ENCODE data around the gene SLCO2B1.

SLCO2B1 gene

DNA sequence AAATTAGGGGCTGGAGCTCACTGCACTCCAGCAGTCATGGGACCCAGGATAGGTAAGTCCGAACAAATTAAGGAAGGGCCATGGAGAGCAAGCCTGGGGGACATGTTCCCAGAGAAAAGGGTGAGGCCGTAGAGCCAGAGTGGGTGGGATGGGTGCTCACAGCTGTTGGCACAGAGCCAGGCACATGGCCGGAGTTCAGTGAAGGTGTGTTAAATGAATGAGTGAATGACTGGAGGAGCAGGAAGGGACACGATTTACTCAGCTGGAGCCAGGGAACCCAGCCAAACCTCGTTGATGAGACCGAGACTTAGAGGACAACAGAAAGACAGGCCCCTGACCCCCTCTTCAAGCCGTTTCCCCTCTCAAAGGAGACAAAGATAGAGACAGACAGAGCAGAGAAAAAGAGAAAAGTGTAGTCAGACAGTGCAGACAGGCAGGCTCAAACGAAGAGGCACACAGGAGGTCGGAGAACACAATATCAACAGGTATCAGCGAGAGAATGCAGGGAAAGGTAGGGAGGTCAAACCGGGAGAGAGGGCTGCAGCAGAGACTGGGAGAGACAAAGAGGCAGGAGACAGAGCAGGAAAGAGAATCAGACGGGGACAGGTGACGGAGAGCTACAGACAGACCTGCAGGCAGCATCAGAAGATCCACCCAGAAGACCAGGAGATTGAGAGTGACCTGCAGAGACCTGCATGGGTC lies 590 bp downstream of the SLCO2B1 start:
- Mint-ChIP-seq H3K27me3 (peaks cover 15 to 28% of the 10 kb centered on the region in 2 donors), H3K4me3 (no peak overlapping the region), H3K4me1 (peaks cover 4 to 5% of the 10 kb centered on the region in 2 donors), H3K9me3 (no peaks in the 10 kb centered on the region), H3K27ac (no peak overlapping the region), H3K36me3 (no peaks in the 10 kb centered on the region)
- ATAC-seq (replicated peaks), result no peak
- DNase-seq, result no peak

GRCh38 chr11:75152090-75152489 lies 1.2 kb downstream of the SLCO2B1 start:
- H3K27me3 Mint-ChIP-seq, result peaks cover 15 to 22% of the 10 kb centered on the region in 2 donors
- H3K4me3 Mint-ChIP-seq, result no peak overlapping the region
- H3K9me3 Mint-ChIP-seq, result no peaks in the 10 kb centered on the region
- H3K4me1 Mint-ChIP-seq, result peaks cover 4 to 5% of the 10 kb centered on the region in 2 donors
- ATAC-seq (replicated peaks) (no peak), DNase-seq (no peak)
- no peak overlapping the region for H3K27ac Mint-ChIP-seq
- H3K36me3 Mint-ChIP-seq, result no peaks in the 10 kb centered on the region

- Mint-ChIP-seq H3K4me1 (peaks cover 3 to 5% of the 10 kb centered on the region in 2 donors), H3K27me3 (peaks cover 15 to 19% of the 10 kb centered on the region in 2 donors), H3K4me3 (no peak overlapping the region), H3K9me3 (no peaks in the 10 kb centered on the region), H3K36me3 (no peaks in the 10 kb centered on the region), H3K27ac (no peak overlapping the region)
- ATAC-seq (replicated peaks) (no peak), DNase-seq (no peak)
Observed at GRCh38 chr11:75152651-75153427, 1.9 kb downstream of the SLCO2B1 start.

- H3K27ac Mint-ChIP-seq, result no peak overlapping the region
- H3K4me1 Mint-ChIP-seq, result peaks cover 2 to 5% of the 10 kb centered on the region in 2 donors
- ATAC-seq (replicated peaks), result no peak
- H3K36me3 Mint-ChIP-seq, result no peaks in the 10 kb centered on the region
- H3K9me3 Mint-ChIP-seq, result no peaks in the 10 kb centered on the region
- no peak overlapping the region for H3K4me3 Mint-ChIP-seq
- H3K27me3 Mint-ChIP-seq, result peaks cover 15 to 19% of the 10 kb centered on the region in 2 donors
- no peak for DNase-seq
Observed at GRCh38 chr11:75154646-75155569, 4.0 kb downstream of the SLCO2B1 start.

GRCh38 chr11:75155570-75156422 lies 4.9 kb downstream of the SLCO2B1 start:
- no peak overlapping the region for H3K27ac Mint-ChIP-seq
- ATAC-seq (replicated peaks), result no peak
- no peak overlapping the region for H3K4me3 Mint-ChIP-seq

DNA sequence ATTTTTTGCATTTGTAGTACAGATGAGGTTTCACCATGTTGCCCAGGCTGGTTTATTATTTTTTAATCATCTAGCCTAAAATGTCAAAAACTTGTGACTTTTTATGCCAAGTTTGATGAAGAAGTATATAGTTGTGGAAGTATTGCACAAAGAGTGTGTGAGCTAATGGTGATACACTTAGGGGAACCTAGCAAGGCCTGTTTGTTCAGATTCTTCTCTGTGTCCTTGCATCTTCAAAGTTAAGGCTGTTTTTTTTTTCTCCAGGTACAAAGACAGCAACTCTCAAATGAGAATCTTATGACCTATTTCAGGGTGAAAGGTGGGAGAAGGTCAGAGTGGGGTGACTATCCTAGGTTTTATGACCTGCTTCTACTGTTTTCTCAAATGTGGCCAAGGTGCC lies 7.3 kb downstream of the SLCO2B1 start:
- H3K36me3 Mint-ChIP-seq, result peaks cover 3 to 5% of the 10 kb centered on the region in 2 donors
- ATAC-seq (replicated peaks) (no peak), DNase-seq (no peak)
- peaks cover 10 to 19% of the 10 kb centered on the region in 2 donors for H3K27me3 Mint-ChIP-seq
- H3K9me3 Mint-ChIP-seq, result peaks cover 10% of the 10 kb centered on the region in 2 donors
- no peak overlapping the region for H3K4me3 Mint-ChIP-seq
- H3K27ac Mint-ChIP-seq, result no peak overlapping the region
- H3K4me1 Mint-ChIP-seq, result peaks cover 2 to 6% of the 10 kb centered on the region in 2 donors

More at GRCh38 chr11:75155570-75156422, 4.9 kb downstream of the SLCO2B1 start:
- DNase-seq, result no peak
- peaks cover 3 to 4% of the 10 kb centered on the region in 2 donors for H3K9me3 Mint-ChIP-seq
- H3K4me1 Mint-ChIP-seq, result peaks cover 2 to 10% of the 10 kb centered on the region in 2 donors
- peaks cover 0 to 3% of the 10 kb centered on the region in 2 donors for H3K36me3 Mint-ChIP-seq
- peaks cover 14 to 20% of the 10 kb centered on the region in 2 donors for H3K27me3 Mint-ChIP-seq

DNA sequence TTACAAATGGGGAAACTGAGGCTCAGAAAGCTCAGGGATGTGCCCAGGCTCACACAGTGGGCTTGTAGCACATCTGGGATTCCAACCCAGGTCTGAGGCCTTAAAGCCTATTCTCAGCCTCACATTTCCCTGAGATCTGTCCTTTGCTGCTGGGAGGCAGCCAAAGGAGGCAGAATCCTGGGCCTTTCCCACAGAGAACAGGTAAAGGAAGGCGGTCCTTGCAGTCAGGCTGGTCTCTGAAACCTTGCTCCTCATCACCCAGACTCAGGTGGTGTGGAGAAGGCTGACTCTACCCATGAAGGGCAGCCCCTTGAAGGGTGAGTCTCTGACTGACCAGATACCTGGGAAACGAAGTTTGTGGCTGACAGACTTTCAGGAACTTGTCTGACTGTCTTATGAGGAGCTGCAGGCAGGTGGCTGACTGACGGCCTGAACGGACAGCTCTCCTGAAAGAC lies 7.8 kb downstream of the SLCO2B1 start:
- no peak overlapping the region for H3K27ac Mint-ChIP-seq

GRCh38 chr11:75159151-75159953 lies 8.4 kb downstream of the SLCO2B1 start:
- DNase-seq, result no peak
- peaks cover 3 to 5% of the 10 kb centered on the region in 2 donors for H3K36me3 Mint-ChIP-seq
- H3K9me3 Mint-ChIP-seq, result peaks cover 10% of the 10 kb centered on the region in 2 donors
- H3K4me3 Mint-ChIP-seq, result no peak overlapping the region
- H3K4me1 Mint-ChIP-seq, result peaks cover 0 to 5% of the 10 kb centered on the region in 2 donors
- no peak for ATAC-seq (replicated peaks)
- no peak overlapping the region for H3K27ac Mint-ChIP-seq
- H3K27me3 Mint-ChIP-seq, result peaks cover 15 to 30% of the 10 kb centered on the region in 2 donors

More for the DNA sequence above, 7.8 kb downstream of the SLCO2B1 start:
- no peak for ATAC-seq (replicated peaks)
- H3K9me3 Mint-ChIP-seq, result peaks cover 10% of the 10 kb centered on the region in 2 donors
- DNase-seq, result no peak
- peaks cover 10 to 24% of the 10 kb centered on the region in 2 donors for H3K27me3 Mint-ChIP-seq
- H3K4me3 Mint-ChIP-seq, result no peak overlapping the region
- H3K4me1 Mint-ChIP-seq, result peaks cover 0 to 5% of the 10 kb centered on the region in 2 donors
- peaks cover 3 to 5% of the 10 kb centered on the region in 2 donors for H3K36me3 Mint-ChIP-seq

GRCh38 chr11:75160220-75160757 lies 9.4 kb downstream of the SLCO2B1 start:
- Mint-ChIP-seq H3K36me3 (peaks cover 3 to 5% of the 10 kb centered on the region in 2 donors), H3K27ac (no peak overlapping the region), H3K27me3 (peaks cover 15 to 31% of the 10 kb centered on the region in 2 donors), H3K9me3 (peaks cover 10% of the 10 kb centered on the region in 2 donors), H3K4me1 (peaks cover 0 to 5% of the 10 kb centered on the region in 2 donors), H3K4me3 (no peak overlapping the region)
- ATAC-seq (replicated peaks) (no peak), DNase-seq (no peak)

GRCh38 chr11:75160880-75161279 lies 10.0 kb downstream of the SLCO2B1 start:
- DNase-seq (no peak), ATAC-seq (replicated peaks) (no peak)
- H3K9me3 Mint-ChIP-seq, result peaks cover 10% of the 10 kb centered on the region in 2 donors
- H3K27ac Mint-ChIP-seq, result no peak overlapping the region
- H3K36me3 Mint-ChIP-seq, result peaks cover 3 to 5% of the 10 kb centered on the region in 2 donors
- no peak overlapping the region for H3K4me3 Mint-ChIP-seq
- H3K27me3 Mint-ChIP-seq, result peaks cover 15 to 31% of the 10 kb centered on the region in 2 donors
- peaks cover 0 to 5% of the 10 kb centered on the region in 2 donors for H3K4me1 Mint-ChIP-seq

DNA sequence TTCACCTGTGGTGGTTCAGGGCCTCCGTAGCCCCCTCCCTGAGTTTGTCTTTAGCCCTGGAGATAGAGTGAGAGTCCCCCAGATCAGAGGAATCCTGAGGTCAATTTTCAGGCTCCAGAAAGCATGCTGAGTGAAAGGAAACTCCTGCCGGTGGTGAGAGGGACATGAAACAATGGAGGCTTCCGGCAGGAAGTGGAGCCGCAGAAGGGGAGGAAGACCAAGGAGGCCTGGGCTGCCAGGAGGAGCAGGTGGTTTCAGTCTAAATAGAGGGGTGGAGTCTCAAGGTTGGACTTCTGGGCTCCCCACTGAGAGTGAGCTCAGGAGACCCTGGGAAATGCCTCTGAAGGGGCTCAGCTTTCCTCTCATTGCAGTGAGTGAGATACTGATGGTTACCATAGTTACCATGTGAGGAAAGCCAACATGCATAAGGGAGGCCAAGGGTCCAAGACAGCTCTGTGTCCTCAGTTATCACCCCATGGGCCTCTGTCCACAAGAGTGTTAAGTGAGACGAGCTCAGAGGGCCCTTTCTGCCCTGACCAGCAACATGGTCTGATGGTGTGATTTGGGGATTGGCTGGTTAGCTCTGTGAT lies 10.7 kb downstream of the SLCO2B1 start:
- no peak for DNase-seq
- no peak for ATAC-seq (replicated peaks)
- H3K4me1 Mint-ChIP-seq, result peaks cover 0 to 5% of the 10 kb centered on the region in 2 donors
- H3K4me3 Mint-ChIP-seq, result no peak overlapping the region
- peaks cover 15 to 31% of the 10 kb centered on the region in 2 donors for H3K27me3 Mint-ChIP-seq
- peaks cover 10% of the 10 kb centered on the region in 2 donors for H3K9me3 Mint-ChIP-seq
- no peak overlapping the region for H3K27ac Mint-ChIP-seq
- peaks cover 3 to 5% of the 10 kb centered on the region in 2 donors for H3K36me3 Mint-ChIP-seq

- no peak for DNase-seq
- Mint-ChIP-seq H3K27me3 (peaks cover 15 to 31% of the 10 kb centered on the region in 2 donors), H3K27ac (no peak overlapping the region), H3K9me3 (peaks cover 10% of the 10 kb centered on the region in 2 donors), H3K4me3 (no peak overlapping the region), H3K4me1 (peaks cover 0 to 5% of the 10 kb centered on the region in 2 donors), H3K36me3 (peaks cover 3 to 5% of the 10 kb centered on the region in 2 donors)
- no peak for ATAC-seq (replicated peaks)
Observed at GRCh38 chr11:75162954-75163353, 12.0 kb downstream of the SLCO2B1 start.
